ENCODE data around the gene SMIM14. TPM values are rescaled to one million over a fixed set of nuclear protein-coding genes. Genes with fewer than 3 reads are reported as not detected.

SMIM14 gene
- total and polyA plus RNA-seq, 9 of the 15 experiments (the other 6 are each of a cell fraction or from before 2014, with no cell fraction given) = 0.98 to 3.7 (median 2.2) TPM

- no peak for TF ChIP-seq ZBED1 (IDR thresholded peaks at IDR 0.05)
- TF ChIP-seq MBD2 (IDR thresholded peaks at IDR 0.05; ENCODE audit: borderline replicate concordance, low read depth) = no peak
- TF ChIP-seq POLR2G (IDR thresholded peaks at IDR 0.05; ENCODE audit: low read depth, low read length) = peak; percentile 99
- no peak for TF ChIP-seq IFI16 (CRISPR knock-in tag; IDR thresholded peaks at IDR 0.05)
- peak; percentile 67 for TF ChIP-seq E2F8 (IDR thresholded peaks at IDR 0.05; ENCODE audit: low read depth, partially characterized antibody)
- peak; percentile 51 for TF ChIP-seq LEF1 (IDR thresholded peaks at IDR 0.05)
- TF ChIP-seq ETV6 (IDR thresholded peaks at IDR 0.05; ENCODE audit: borderline replicate concordance in 1 of 2, low read depth in 2 of 2, low read length in 1 of 2) = no peak
- TF ChIP-seq ETV6 (CRISPR knock-in tag; IDR thresholded peaks at IDR 0.05; ENCODE audit: borderline replicate concordance) = no peak
- no peak for TF ChIP-seq KLF10 (CRISPR knock-in tag; IDR thresholded peaks at IDR 0.05)
- peak; percentile 51 for TF ChIP-seq ZFX (CRISPR knock-in tag; IDR thresholded peaks at IDR 0.05)
- TF ChIP-seq CREB3L1 (IDR thresholded peaks at IDR 0.05; ENCODE audit: borderline replicate concordance, low read depth) = peak; percentile 82
- TF ChIP-seq ATF3 (IDR thresholded peaks at IDR 0.05) = no peak
- TF ChIP-seq ATF3 (CRISPR knock-in tag; conservative IDR thresholded peaks at IDR 0.05) = 0 out of 2 replicates have a peak, but pooled peaks have one; percentile 17
- no peak for TF ChIP-seq SMAD2 (IDR thresholded peaks at IDR 0.05; ENCODE audit: low read depth, low read length)
- TF ChIP-seq ZNF586 (CRISPR knock-in tag; conservative IDR thresholded peaks at IDR 0.05) = no peak
- TF ChIP-seq TCF15 (CRISPR knock-in tag; IDR thresholded peaks at IDR 0.05) = no peak
- TF ChIP-seq MAX (CRISPR knock-in tag; IDR thresholded peaks at IDR 0.05) = peak; percentile 95
- TF ChIP-seq BRCA1 (IDR thresholded peaks at IDR 0.05) = no peak
- TF ChIP-seq BRCA1 (CRISPR knock-in tag; IDR thresholded peaks at IDR 0.05) = no peak
- TF ChIP-seq ZNF121 (CRISPR knock-in tag; conservative IDR thresholded peaks at IDR 0.05) = no peak
- no peak for TF ChIP-seq ELK1 (CRISPR knock-in tag; IDR thresholded peaks at IDR 0.05)
- no peak for TF ChIP-seq HDGF (IDR thresholded peaks at IDR 0.05)
Measured at GRCh38 chr4:39638354-39639239, at the start of gene SMIM14 (continued).

Measured in K562 (cell line).